AG04450 (cell line): Measurements from ENCODE around the gene TRIM10. TPM values are rescaled to one million over a fixed set of nuclear protein-coding genes. Genes with fewer than 3 reads are reported as not detected.

Experiments used
- CTCF ChIA-PET: fragments of 300-600, 350-600 bp; formaldehyde crosslinking; extraction: SDS; loops from one replicate; lab custom pipeline; 2022; ENCODE audit warnings: antibody characterized with exemption, inconsistent platforms; lab: Charles Lee
- POLR2A ChIA-PET: fragments of 350-600 bp; formaldehyde crosslinking; extraction: SDS; loops from one replicate; lab custom pipeline; 2021; ENCODE audit warnings: antibody characterized with exemption, inconsistent platforms; lab: Yijun Ruan, JAX
- DNase-seq: peaks from one replicate; pipeline ENCODE4 v3.0.0-alpha.2; 2011; ENCODE audit warnings: low read depth, low spot score
- H3K27ac ChIP-seq: one replicate; pipeline ENCODE4 v1.5.1; 2012; ENCODE audit warnings: low read depth, low read length, control low read depth
- H3K27me3 ChIP-seq: one replicate; pipeline ENCODE4 v1.6.0; 2012; ENCODE audit warnings: low read length; ENCODE audit not compliant: control insufficient read depth, insufficient read depth
- H3K4me3 ChIP-seq: 2 replicates; pipeline ENCODE4 v1.5.1; 2011; ENCODE audit warnings: mild to moderate bottlenecking, low read depth, low read length, control low read depth
- H3K9me3 ChIP-seq: 2 replicates; pipeline ENCODE4 v1.5.1; 2012; ENCODE audit warnings: low read length; ENCODE audit not compliant: control insufficient read depth, insufficient read depth
- polyA plus RNA-seq: library from polyadenylated mRNA; depleted of rRNA; stranded (reverse); fragments of >200 nt; gene quantifications from 2 replicates; pipeline ENCODE4 v1.2.3, GENCODE V29; 2011
- TF ChIP-seq, protein P1 (sequence below): IDR thresholded peaks from 2 replicates; pipeline ENCODE4 v1.5.1; 2011; ENCODE audit warnings: low read depth, low read length, control low read depth, inconsistent platforms

TRIM10 gene
- polyA plus RNA-seq, 1 experiment: not detected

DNA sequence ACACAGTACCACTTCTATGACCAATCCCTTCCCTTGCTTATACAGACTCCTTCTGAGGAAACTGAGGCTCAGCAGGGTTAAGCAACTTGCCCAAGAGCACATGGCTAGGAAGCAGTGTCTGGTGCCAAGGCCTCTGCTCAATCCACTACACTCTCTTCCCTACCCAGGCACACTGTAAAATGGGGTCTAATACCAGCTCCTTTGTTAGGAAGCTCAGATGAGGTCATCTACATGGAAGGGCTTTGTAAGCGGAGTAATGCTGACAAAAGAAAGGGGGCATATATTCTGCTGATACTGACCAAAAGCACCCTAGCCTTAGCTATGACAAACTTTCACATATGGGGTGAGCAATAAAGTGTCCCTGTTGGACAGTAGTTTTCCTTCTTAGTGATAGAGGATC is 43.1 kb upstream of the TRIM10 start:
- H3K27me3 ChIP-seq: no peaks in the 10 kb centered on the region
- no peaks in the 10 kb centered on the region for H3K9me3 ChIP-seq
- no peak for DNase-seq
- TF ChIP-seq, protein P1, sequence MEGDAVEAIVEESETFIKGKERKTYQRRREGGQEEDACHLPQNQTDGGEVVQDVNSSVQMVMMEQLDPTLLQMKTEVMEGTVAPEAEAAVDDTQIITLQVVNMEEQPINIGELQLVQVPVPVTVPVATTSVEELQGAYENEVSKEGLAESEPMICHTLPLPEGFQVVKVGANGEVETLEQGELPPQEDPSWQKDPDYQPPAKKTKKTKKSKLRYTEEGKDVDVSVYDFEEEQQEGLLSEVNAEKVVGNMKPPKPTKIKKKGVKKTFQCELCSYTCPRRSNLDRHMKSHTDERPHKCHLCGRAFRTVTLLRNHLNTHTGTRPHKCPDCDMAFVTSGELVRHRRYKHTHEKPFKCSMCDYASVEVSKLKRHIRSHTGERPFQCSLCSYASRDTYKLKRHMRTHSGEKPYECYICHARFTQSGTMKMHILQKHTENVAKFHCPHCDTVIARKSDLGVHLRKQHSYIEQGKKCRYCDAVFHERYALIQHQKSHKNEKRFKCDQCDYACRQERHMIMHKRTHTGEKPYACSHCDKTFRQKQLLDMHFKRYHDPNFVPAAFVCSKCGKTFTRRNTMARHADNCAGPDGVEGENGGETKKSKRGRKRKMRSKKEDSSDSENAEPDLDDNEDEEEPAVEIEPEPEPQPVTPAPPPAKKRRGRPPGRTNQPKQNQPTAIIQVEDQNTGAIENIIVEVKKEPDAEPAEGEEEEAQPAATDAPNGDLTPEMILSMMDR: no peak
- ChIA-PET POLR2A (no interaction called here), CTCF (interaction anchor here (0.9 kb wide), 1 partner anchor 15 kb away, joined by 4 read pairs; no protein-coding TSS in a partner anchor)
- no peak overlapping the region for H3K27ac ChIP-seq
- no peak overlapping the region for H3K4me3 ChIP-seq

- Histone ChIP-seq H3K27ac (no peak overlapping the region), H3K27me3 (no peaks in the 10 kb centered on the region), H3K4me3 (no peak overlapping the region), H3K9me3 (no peaks in the 10 kb centered on the region)
- no peak for DNase-seq
- POLR2A ChIA-PET: no interaction called here
- TF ChIP-seq, protein P1: no peak
- CTCF ChIA-PET: no interaction called here
These were observed 41.4 kb upstream of the TRIM10 start for GRCh38 chr6:30202366-30202765.

GRCh38 chr6:30200551-30201281 is 39.7 kb upstream of the TRIM10 start:
- Histone ChIP-seq H3K27me3 (no peaks in the 10 kb centered on the region), H3K9me3 (no peaks in the 10 kb centered on the region), H3K27ac (no peak overlapping the region), H3K4me3 (no peak overlapping the region)
- CTCF ChIA-PET: no interaction called here
- TF ChIP-seq, protein P1: no peak
- POLR2A ChIA-PET: no interaction called here
- no peak for DNase-seq

DNA sequence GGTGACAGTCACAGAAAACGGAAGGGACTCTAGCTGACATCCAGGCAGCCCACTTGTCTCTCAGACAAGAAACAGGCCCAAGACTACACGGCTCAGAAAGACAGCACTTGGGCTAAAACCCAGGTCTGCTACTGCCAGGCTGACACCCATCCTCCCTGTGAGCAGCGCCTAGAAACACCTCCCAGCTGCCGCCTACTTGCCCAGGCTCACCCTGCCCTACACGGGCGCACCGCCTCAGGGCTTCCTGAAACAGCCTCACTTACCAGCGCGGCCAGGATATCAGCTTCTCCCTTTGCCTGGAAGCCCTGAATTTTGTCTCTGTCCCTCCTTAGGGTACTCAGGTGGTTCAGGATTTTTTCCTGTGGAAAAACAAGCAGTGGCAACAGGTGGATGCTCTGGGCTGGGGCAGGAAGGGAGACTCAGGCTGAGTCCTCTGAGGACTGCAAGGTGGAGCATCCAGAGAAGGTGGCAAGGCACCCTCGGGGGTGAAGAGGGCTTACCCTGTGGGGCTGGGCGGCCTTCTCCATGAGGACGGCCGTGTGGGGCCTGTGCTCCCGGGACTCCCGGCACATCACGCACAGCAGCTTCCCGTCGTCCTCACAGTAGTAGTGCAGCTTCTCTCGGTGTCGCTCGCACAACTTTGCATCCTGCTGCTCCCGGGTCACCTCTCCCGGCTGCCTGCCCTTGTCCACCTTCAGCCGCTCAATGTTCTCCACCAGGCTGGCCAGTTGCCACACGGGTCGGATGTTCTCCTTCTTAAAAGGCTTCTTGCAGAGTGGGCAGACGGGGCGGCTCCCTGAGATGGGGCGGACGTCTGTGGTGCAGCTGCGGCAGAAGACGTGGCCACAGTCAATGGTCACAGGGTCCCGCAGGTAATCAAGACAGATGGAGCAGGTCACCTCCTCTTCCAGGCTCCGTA is 37.4 kb upstream of the TRIM10 start:
- TF ChIP-seq, protein P1: no peak
- POLR2A ChIA-PET: no interaction called here
- H3K9me3 ChIP-seq: no peaks in the 10 kb centered on the region
- no peak for DNase-seq
- H3K4me3 ChIP-seq: no peak overlapping the region
- no peaks in the 10 kb centered on the region for H3K27me3 ChIP-seq
- CTCF ChIA-PET: interaction anchor here (0.6 kb wide), 1 partner anchor 78 kb away, joined by 5 read pairs; no protein-coding TSS in a partner anchor
- no peak overlapping the region for H3K27ac ChIP-seq

DNA sequence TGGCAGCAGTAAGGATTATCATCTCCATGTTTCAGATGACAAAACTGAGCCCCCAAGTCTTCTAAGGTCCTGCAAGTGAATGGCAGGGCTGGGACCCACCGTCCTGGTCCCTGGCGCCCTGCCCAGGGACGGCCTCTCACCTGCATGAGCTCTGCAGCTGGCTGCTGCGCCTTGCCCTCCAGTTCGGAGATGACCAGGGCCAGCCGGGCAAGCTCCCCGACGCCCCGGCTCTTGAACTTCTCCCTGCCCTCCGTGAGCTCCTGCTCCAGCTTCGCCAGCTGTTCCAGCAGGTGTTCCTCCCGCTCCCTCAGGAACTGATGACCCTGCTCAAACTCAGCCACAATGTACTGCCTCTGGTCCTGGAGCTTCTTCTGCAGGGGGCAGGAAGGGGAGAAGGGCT is 35.4 kb upstream of the TRIM10 start:
- CTCF ChIA-PET: interaction anchor here (1.5 kb wide), 2 partner anchors 22 to 546 kb away, joined by 3 to 5 read pairs; no protein-coding TSS in a partner anchor
- POLR2A ChIA-PET: no interaction called here
- no peak for DNase-seq
- TF ChIP-seq, protein P1: no peak
- H3K4me3 ChIP-seq: no peak overlapping the region
- H3K27ac ChIP-seq: no peak overlapping the region
- no peaks in the 10 kb centered on the region for H3K27me3 ChIP-seq
- H3K9me3 ChIP-seq: no peaks in the 10 kb centered on the region
